Adrenal gland (tissue), 12 donors: ENCODE measurements around the gene KRT6B. TPM values are rescaled to one million over a fixed set of nuclear protein-coding genes. Genes with fewer than 3 reads are reported as not detected.

Experiments
- DNase-seq, 7 donors: peaks; one replicate each; pipeline ENCODE4 v3.0.0-alpha.2; 2019 to 2020
- H3K27ac ChIP-seq, 5 donors: fragments of 200-600 bp; sonication (generic) in 4 of 5; 1 replicate in 3 of 5; 2 replicates in 2 of 5; pipeline versions ENCODE4 v1.5.1 to v1.8.0; 2016 to 2020; ENCODE audit warnings: mild to moderate bottlenecking in 1 of 5
- H3K27me3 ChIP-seq: fragments of 200-600 bp; 2 replicates; pipeline ENCODE4 v1.8.0; 2021
- H3K36me3 ChIP-seq, 2 donors: fragments of 200-600 bp; replicated peaks in 1 of 2; 1 replicate in 1 of 2; 2 replicates in 1 of 2; pipeline versions ENCODE4 v1.5.1 to v1.8.0; 2018 to 2022
- H3K4me1 ChIP-seq, 2 donors: fragments of 200-600 bp; replicated peaks in 1 of 2; 1 replicate in 1 of 2; 2 replicates in 1 of 2; pipeline versions ENCODE4 v1.5.1 to v1.8.0; 2018 to 2021
- H3K4me3 ChIP-seq, 4 donors: fragments of 200-600 bp; sonication (generic) in 3 of 4; one replicate each; pipeline ENCODE4 v1.5.1; 2016 to 2018
- H3K9me3 ChIP-seq, 3 donors: fragments of 200-600 bp; sonication (generic) in 1 of 3; replicated peaks in 1 of 3; 1 replicate in 2 of 3; 2 replicates in 1 of 3; pipeline versions ENCODE4 v1.5.1 to v1.8.0; 2016 to 2021
- POLR2A ChIP-seq, 2 donors: fragments of 450-650 bp; IDR thresholded peaks; one replicate each; pipeline ENCODE4 v1.6.1; 2017; ENCODE audit warnings: antibody characterized with exemption in 2 of 2, mild to moderate bottlenecking in 2 of 2, moderate library complexity in 1 of 2
- WGBS, 4 donors: extraction: QIAGEN DNeasy Blood & Tissue Kit in 2 of 4; methylation state at CpG; one replicate each; pipeline versions ENCODE4 v1.1.5 to v1.1.7; 2013 to 2017; 5-methylcytosine and 5-hydroxymethylcytosine counted together
- intact Hi-C, 2 donors: fragments of 100-400 bp; cut with DNase I; formaldehyde crosslinking; loops; one replicate each; pipeline versions ENCODE4 v1.14.1 to v1.15.0; 2022 to 2023
- polyA plus RNA-seq, 3 donors: library from polyadenylated mRNA; stranded (reverse); fragments of 200-250 nt in 2 of 3; fragments of 350-450 nt in 1 of 3; fragmentation: Illumina TruSeq in 1 of 3; extraction: RNeasy Lipid Tissue Mini Kit (QIAGEN cat#74804) in 1 of 3; gene quantifications; one replicate each; pipeline ENCODE4 v1.2.3, GENCODE V29; 2013 to 2014
- total RNA-seq, 9 donors: library from RNA; depleted of rRNA in 4 of 9; stranded (reverse); fragments of >200 nt in 4 of 9; fragments of 120-200 nt in 1 of 9; fragmentation: NEBNext Ultra II Directional in 1 of 9; extraction: Animal tissue kit (Norgen Biotek cat#: 25700) in 1 of 9; gene quantifications; one replicate each; pipeline versions ENCODE4 v1.1.0 to v1.2.4, GENCODE V29; 2013 to 2023
- TF ChIP-seq, protein P1 (sequence below), 6 experiments: fragments of 450-650 bp in 4 of 6; fragments of 200-600 bp in 2 of 6; sonication (generic) in 1 of 6; IDR thresholded peaks; 1 replicate in 5 of 6; 2 replicates in 1 of 6; pipeline versions ENCODE4 v1.5.1 to v1.8.0; 2016 to 2021; ENCODE audit warnings: antibody characterized with exemption in 6 of 6, mild to moderate bottlenecking in 2 of 6, moderate library complexity in 1 of 6
- donor health status: healthy with polysubstance abuse.
- donor health status: Bipolar disorder and iron deficiency.
- donor health status: DM: yes; HTN: yes; CAD: no.
- donor health status: DM: no; HTN: no; CAD: no.
- donor health status: DM: no; HTN: no; CAD: no.
- donor health status: DM: yes; HTN: yes; CAD: no.

KRT6B gene
- total and polyA plus RNA-seq, 12 donors = 0.20 to 0.25 TPM; not detected in 10

DNA sequence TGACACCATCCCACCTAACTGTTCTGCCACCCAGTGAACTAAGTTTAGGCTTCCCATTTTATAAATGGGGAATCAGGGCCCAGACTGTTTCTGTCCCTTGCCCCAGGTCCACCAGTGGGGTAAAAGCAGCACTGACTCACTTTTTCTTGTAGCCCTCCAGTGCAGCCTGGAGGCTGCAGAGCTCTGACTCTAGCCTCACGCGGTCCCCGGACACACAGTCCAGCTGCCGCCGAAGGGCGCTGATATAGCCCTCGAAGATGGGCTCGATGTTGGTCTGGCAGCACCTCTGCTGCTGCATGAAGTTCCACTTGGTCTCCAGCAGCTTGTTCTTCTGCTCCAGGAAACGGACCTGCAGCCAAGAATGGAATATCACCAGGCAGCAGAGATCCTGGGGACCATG, 48.4 kb downstream of the KRT6B start:
- DNase-seq = no peak
- TF ChIP-seq, protein P1, sequence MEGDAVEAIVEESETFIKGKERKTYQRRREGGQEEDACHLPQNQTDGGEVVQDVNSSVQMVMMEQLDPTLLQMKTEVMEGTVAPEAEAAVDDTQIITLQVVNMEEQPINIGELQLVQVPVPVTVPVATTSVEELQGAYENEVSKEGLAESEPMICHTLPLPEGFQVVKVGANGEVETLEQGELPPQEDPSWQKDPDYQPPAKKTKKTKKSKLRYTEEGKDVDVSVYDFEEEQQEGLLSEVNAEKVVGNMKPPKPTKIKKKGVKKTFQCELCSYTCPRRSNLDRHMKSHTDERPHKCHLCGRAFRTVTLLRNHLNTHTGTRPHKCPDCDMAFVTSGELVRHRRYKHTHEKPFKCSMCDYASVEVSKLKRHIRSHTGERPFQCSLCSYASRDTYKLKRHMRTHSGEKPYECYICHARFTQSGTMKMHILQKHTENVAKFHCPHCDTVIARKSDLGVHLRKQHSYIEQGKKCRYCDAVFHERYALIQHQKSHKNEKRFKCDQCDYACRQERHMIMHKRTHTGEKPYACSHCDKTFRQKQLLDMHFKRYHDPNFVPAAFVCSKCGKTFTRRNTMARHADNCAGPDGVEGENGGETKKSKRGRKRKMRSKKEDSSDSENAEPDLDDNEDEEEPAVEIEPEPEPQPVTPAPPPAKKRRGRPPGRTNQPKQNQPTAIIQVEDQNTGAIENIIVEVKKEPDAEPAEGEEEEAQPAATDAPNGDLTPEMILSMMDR (IDR thresholded peaks at IDR 0.05) = no peak
- TF ChIP-seq POLR2A (IDR thresholded peaks at IDR 0.05) = no peak

DNA sequence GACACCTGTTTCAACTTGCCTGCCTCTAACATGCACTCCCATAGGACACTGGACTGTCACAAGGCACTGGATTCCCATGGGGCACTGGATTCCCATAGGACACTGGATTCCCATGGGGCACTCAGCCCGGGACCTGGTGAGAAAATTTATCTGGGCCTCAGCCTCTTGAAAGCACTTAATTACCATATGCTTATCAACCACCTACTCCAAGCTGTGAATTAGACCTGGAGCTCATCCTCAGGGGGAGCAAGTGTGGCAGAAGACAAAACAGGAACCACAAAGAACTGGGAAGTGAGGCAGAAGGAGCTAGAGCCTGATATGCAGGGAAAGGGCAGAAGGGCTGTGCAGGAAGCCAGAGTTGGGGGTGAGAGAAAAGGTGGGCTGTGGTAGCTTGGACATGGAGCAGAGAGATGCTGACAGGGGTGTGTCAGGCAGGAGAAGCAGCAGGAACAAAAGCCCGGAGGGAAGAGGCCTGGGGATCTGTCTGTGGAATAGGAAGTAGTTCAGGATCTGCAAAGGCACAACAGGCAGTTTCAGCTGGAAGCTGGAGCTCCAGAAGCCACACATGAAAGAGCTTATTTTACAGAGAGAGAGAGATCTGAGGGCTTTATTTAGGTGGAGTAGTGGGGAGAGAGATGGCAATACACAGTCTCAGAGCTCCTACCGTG, 48.9 kb downstream of the KRT6B start:
- H3K4me1 ChIP-seq = no peaks in the 10 kb centered on the region
- H3K27ac ChIP-seq = no peak overlapping the region
- intact Hi-C loops = no loop called here
- no peak for DNase-seq
- no peaks in the 10 kb centered on the region for H3K27me3 ChIP-seq
- no peak overlapping the region for H3K4me3 ChIP-seq
- no peaks in the 10 kb centered on the region for H3K9me3 ChIP-seq
- H3K36me3 ChIP-seq = no peaks in the 10 kb centered on the region
- 62 to 74% (median 70%) methylated on average over 3 of the region's 3 CpGs for WGBS, 4 donors
- TF ChIP-seq POLR2A (IDR thresholded peaks at IDR 0.05) = no peak
- TF ChIP-seq, protein P1 (IDR thresholded peaks at IDR 0.05) = no peak

More for the DNA sequence above, 48.4 kb downstream of the KRT6B start:
- Histone ChIP-seq H3K27ac (no peak overlapping the region), H3K9me3 (no peaks in the 10 kb centered on the region), H3K4me1 (no peaks in the 10 kb centered on the region), H3K4me3 (no peak overlapping the region), H3K36me3 (no peaks in the 10 kb centered on the region), H3K27me3 (no peaks in the 10 kb centered on the region)
- intact Hi-C loops = no loop called here
- WGBS, 4 donors = 50 to 93% (median 85%) methylated on average over 1 to 9 of the region's 9 CpGs

DNA sequence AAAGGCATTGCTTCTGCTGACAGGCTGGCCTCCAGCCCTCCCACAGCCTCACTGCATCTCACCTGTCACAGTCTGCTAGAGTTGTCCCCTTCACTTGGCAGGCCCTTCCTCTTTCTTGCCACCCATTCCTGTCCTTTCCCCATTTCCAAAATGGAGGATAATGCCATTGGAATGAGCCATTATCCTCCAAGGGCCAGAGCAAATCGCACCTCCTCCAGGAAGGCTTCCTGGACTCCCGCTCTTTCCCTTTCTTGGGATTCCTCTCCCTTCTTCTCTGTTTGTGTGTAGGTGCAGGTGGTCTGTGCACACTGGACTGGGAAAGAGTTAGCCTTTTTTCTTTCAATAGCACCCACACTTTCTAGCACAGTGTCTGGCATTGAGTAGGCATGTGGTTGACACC, 49.6 kb downstream of the KRT6B start:
- intact Hi-C loops = no loop called here
- H3K4me1 ChIP-seq = no peaks in the 10 kb centered on the region
- H3K36me3 ChIP-seq = no peaks in the 10 kb centered on the region
- H3K27ac ChIP-seq = no peak overlapping the region
- no peaks in the 10 kb centered on the region for H3K9me3 ChIP-seq
- no peak overlapping the region for H3K4me3 ChIP-seq
- DNase-seq = no peak
- H3K27me3 ChIP-seq = no peaks in the 10 kb centered on the region
- 82 to 98% (median 89%) methylated on average over 2 of the region's 2 CpGs for WGBS, 4 donors
- TF ChIP-seq POLR2A (IDR thresholded peaks at IDR 0.05) = no peak
- TF ChIP-seq, protein P1 (IDR thresholded peaks at IDR 0.05) = no peak

DNA sequence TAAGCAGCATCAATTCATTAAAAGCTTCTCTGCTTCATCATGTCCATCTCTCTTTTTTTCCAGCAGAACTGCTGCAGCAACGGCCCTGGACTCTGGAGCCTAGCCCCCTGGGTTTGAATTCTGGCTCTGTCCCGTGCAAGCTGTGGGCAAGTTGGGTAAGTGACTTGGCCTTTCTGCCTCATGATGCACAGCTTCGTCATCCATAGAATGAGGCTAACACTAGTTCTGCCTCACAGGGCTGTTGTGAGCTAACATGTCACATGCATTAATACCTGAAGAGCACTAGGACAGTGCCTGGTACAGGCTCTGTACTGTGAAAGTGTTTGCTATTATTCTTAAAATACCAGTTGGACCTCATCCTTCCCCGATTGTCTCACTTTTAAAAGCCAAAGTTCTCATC, 50.0 kb downstream of the KRT6B start:
- H3K27ac ChIP-seq = no peak overlapping the region
- H3K4me1 ChIP-seq = no peaks in the 10 kb centered on the region
- no peaks in the 10 kb centered on the region for H3K9me3 ChIP-seq
- no peak for DNase-seq
- H3K27me3 ChIP-seq = no peaks in the 10 kb centered on the region
- no peak overlapping the region for H3K4me3 ChIP-seq
- no peaks in the 10 kb centered on the region for H3K36me3 ChIP-seq
- WGBS, 4 donors = 57 to 84% (median 81%) methylated on average over 4 of the region's 4 CpGs
- intact Hi-C loops = no loop called here
- no peak for TF ChIP-seq POLR2A (IDR thresholded peaks at IDR 0.05)
- TF ChIP-seq, protein P1 (IDR thresholded peaks at IDR 0.05) = no peak
